Glomerular visceral epithelial cell (primary cell): ENCODE results near the gene TCAIM.
A peak's percentile ranks its signal among the peaks of the same experiment; 100 is the strongest.

Source experiments
- DNase-seq: peaks from one replicate; pipeline ENCODE4 v3.0.0-alpha.2; 2016; ENCODE audit errors: extremely low spot score

The TCAIM gene, protein sequence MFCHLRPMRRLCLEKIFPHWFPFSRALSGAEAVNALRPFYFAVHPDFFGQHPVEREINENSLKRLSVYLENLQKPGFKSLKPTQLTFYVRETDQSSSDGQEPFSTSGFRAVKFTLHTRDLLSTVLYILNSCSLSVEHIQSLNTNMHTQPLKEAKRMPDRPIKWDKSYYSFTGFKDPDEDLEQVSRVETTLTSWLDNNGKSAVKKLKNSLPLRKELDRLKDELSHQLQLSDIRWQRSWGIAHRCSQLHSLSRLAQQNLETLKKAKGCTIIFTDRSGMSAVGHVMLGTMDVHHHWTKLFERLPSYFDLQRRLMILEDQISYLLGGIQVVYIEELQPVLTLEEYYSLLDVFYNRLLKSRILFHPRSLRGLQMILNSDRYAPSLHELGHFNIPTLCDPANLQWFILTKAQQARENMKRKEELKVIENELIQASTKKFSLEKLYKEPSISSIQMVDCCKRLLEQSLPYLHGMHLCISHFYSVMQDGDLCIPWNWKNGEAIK

GRCh38 chr3:44338010-44338827 is at the start of gene TCAIM:
Gene TCAIM (plus strand): TSS chr3:44338766. CDS start chr3:44354783, 16,017 bp downstream.
- DNase-seq: peak; percentile 98

DNA sequence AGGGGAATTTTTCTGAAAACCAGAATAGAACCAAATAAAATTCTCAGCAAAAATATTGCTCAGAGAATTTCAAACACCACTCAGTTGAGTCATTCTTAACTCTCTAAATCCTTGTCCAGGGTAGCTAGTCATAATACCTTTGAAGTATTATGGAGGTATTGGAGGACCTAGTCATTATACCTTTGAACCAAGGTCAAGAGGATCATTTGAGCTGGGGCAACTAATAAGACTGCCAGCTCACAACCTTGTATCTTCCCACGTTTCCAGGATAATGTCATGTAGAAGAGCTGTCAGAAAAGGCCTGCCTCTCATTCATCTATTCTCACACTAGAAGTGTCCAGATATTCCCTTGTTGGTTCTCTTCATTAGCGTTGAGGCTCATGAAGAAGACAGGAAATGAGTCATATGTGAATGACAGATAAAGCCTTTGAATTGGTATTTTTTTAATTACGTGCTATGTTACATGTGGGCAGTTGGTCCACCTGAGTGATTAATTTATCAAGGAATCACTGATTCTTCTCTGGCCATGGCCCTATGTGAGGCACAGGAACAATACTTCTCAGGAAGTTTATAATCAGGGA is 48.6 kb upstream of the TCAIM start:
- no peak for DNase-seq

DNA sequence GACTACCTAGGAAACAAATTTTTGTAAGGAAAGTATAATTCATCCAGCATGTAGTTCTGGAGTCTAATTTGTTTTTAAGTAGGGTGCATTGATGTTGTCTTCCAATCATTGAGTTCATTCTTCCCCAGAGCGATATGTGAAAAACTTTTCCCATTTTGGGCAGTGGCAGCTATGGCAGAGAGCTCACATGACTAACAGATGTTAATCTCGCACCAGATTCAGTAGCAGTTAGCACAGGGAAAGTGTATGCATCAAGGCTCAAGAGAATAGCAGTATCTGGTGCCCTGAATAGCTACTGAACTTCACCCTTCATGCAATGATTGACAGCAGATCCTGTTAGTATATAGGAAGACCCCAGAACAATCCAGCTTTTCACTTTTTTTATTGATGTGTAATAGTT is 46.3 kb upstream of the TCAIM start:
- DNase-seq: no peak

DNA sequence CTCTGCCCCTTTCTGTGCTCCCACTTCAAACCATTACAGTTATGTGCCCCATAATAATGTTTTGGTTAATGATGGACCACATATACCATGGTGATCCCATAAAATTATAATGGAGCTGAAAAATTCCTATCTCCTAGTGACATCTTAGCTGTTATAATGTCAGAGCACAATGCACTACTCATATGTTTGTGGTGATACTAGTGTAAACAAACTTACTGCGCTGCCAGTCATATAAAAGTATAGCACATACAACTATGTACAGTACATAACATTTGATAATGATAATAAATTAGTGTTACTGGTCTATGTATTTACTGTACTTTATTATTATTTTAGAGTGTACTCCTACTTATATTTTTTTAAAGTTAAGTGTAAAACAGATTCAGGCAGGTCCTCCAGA is 45.6 kb upstream of the TCAIM start:
- no peak for DNase-seq

- DNase-seq: no peak
Observed at GRCh38 chr3:44297255-44297654, 41.3 kb upstream of the TCAIM start.

GRCh38 chr3:44301746-44302145 is 36.8 kb upstream of the TCAIM start:
- DNase-seq: no peak

DNA sequence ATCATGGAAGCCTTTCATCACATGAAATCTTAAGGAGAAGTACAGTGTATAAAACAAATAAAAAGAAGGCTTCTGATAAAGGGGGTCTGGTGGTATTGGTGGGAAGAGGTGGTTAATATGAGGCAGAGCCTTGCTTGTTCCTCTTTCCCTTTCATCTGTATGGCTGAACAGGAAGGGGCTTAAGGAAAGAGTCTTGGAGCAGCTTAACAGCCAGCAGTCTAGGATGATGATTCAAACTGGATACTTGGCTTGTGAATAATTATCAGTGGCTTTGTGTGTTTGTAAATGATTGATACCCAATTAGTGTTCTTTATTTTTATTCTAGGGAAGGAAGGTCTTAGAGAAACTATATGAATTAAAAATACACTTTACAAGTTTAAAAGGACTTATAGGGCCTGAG is 29.1 kb upstream of the TCAIM start:
- no peak for DNase-seq

- DNase-seq: no peak
Observed at GRCh38 chr3:44318891-44319311, 19.7 kb upstream of the TCAIM start.

DNA sequence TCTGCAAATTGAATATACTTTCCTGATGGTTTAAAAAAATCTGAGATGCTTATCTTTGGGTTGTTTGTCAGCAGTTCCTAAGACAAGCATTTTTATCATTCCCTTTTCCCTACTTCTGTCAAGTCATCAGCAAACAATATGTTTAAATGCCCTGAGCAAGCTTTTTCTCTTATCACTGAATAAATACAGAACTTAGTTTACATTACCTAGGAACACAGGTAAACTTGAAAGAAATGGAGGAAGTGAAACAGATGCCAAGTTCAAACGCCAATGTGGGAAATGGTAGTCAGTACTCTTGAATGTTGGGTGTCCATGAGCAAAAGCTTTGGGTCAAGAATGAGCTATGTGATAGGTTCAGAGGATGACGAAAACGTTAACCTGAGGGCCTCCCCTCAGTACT is 17.2 kb upstream of the TCAIM start:
- DNase-seq: no peak

- DNase-seq: peak; percentile 65
Observed at GRCh38 chr3:44323341-44323955, 15.1 kb upstream of the TCAIM start.

GRCh38 chr3:44324584-44324983 is 14.0 kb upstream of the TCAIM start:
- no peak for DNase-seq

GRCh38 chr3:44326019-44326418 is 12.5 kb upstream of the TCAIM start:
- DNase-seq: no peak

DNA sequence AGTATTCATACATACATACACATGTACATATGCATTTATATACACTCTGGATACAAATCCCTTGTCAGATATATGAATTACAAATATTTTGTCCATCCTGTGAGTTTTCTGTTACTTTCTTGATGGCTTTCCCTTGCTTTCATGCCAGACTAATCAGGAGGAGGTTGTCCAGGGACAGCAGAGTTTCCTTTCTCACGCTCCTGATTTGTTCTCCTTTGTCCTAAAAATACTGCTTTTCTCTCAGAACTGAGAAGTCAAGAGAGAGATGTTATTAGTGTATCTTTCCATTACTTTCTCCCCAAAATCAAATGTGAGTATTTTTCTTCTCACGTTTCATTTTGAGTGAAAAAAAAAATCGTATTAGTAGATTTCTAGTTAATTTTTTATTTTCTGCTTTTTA is 12.1 kb upstream of the TCAIM start:
- no peak for DNase-seq

- no peak for DNase-seq
Observed at GRCh38 chr3:44329946-44330345, 8.6 kb upstream of the TCAIM start.

- no peak for DNase-seq
Observed at GRCh38 chr3:44330444-44330843, 8.1 kb upstream of the TCAIM start.

- DNase-seq: no peak
Observed at GRCh38 chr3:44334326-44334725, 4.2 kb upstream of the TCAIM start.

- DNase-seq: peak; percentile 1
Observed at GRCh38 chr3:44337248-44337785, 1.2 kb upstream of the TCAIM start.

GRCh38 chr3:44338828-44339127 is 212 bp downstream of the TCAIM start:
- no peak for DNase-seq

DNA sequence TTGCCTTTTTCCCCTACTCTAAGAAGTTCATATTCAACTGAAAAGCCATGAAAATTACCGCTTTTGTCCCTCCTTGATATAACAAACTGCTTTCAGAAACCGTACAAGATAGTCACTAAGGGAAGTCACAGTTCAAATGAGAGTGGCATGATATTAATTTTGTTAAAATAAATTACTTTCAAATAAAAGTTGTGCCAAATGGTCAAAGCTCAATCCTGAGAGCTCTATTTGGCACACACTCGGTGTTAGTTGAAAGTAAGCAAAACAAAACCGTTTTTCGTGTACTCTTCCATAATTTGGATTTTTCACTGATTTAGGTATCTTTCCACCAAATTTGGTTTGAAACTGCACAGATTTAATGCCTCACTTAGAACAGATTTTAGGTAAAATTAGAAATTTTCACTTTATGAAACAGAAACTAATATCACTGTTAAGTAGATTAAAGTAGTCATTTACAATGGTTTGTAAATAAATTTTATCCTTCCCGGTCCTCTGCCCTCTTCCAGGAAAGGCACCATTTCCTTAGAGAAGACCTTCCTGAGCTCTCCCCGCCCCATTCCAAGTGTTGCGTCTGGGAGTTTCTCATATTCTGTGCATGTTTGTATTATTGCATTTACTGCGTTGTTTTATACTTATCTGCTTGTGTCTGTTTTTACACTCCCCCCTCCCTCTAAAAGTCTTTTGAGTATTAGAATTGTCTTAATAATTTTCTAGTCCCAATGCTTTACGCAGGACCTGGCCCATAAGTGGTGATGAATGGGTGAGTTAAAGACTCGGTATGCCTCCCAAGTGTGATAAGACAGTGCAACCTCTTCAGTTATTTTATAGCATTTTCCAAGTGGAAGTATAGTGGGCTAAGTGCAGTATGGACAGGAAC is 853 bp downstream of the TCAIM start:
- DNase-seq: peak; percentile 11

DNA sequence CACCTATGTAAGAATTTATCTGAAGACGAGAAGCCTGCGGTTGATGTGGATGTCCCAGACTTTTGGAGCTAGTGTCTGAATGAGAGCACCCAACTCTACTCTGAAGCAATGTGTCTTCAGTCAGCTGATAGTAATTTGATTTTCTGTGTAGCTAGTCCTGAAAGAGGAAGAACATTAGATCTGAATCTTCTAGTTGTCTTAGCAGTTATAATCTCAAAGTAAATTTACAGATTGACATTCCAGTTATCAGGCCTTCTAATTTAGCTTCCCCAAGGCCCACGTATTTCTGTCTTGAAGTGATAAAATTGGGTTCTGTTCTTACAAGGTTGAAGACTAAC is 1.5 kb downstream of the TCAIM start:
- DNase-seq: no peak

DNA sequence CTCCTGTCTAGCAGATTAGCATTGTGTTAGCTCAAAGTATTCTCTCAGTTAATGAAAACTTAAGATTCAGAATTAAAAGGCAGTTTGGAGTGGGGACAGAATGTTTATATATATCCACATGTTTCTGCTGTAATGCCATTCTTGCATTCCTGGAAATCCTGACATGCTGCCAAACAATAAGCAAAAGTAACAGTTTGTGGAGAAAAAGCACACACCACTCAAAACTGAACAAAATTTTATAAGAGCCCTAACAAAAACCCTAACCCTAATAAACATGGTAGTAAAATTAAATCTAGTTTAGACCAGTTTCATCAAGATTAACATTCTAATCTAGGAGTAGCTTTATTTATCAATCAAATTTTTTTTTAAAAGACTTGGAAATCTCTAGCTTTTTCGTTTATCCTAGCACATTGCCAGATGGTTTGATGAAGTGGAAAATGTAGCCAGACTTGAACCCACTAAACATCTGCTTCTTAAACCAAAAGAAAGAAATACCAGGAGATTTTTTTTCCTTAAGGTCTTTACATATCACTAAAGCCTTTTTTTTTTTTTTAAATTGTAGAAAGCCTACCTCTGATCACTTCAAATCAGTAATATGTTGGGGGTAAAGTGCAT is 3.7 kb downstream of the TCAIM start:
- DNase-seq: peak; percentile 35
